ENCODE measurements around the gene ITM2C.

GRCh38 chr2:230827774-230828271 is 36.9 kb upstream of the ITM2C start:
- TF ChIP-seq POLR2A (IDR thresholded peaks at IDR 0.05; ENCODE audit: low read depth, low read length) (no peak), POLR2AphosphoS5 (IDR thresholded peaks at IDR 0.05; ENCODE audit: low read depth, low read length) (no peak), TAF1 (IDR thresholded peaks at IDR 0.05; ENCODE audit: borderline replicate concordance, low read depth, low read length) (no peak)
